T47D (cell line): Measurements from ENCODE around the gene WDR27.

Experiments
- DNase-seq, 2 experiments: peaks; one replicate each; pipeline versions ENCODE4 v3.0.0 to v3.0.0-alpha.2; 2011 to 2012; ENCODE audit warnings: low read depth in 1 of 2, low spot score in 1 of 2
- JUND ChIP-seq: IDR thresholded peaks from 2 replicates; pipeline ENCODE4 v1.6.1; 2012; ENCODE audit warnings: low read depth
- in situ Hi-C: cut with HindIII; loops from 2 replicates; pipeline ENCODE4 v1.10.0; 2016; ENCODE audit warnings: low sequenced_read_pairs, low pct_unique_long_range_greater_than_20kb

Gene WDR27

DNA sequence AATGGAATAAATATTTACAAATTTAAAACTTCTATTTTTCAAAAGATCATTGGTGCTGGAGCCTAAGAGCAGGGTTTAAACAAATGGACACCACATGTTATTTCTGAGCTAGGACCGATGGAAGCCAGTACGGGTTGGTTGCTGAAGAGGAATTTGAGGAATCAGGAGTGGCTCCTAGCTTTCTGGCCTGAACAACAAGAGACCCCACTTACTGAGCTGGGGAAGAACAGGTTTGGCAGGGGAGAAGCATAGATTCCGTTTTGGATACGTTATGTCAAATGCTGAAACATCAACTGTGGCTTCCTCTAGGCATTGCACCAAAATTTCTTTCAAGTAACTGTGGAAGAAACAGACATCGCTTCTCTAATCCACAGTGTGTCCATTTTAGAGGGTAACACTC is 6.7 kb downstream of the WDR27 start:
- no peak for TF ChIP-seq JUND
- in situ Hi-C loops = no loop called here
- DNase-seq = no peak

DNA sequence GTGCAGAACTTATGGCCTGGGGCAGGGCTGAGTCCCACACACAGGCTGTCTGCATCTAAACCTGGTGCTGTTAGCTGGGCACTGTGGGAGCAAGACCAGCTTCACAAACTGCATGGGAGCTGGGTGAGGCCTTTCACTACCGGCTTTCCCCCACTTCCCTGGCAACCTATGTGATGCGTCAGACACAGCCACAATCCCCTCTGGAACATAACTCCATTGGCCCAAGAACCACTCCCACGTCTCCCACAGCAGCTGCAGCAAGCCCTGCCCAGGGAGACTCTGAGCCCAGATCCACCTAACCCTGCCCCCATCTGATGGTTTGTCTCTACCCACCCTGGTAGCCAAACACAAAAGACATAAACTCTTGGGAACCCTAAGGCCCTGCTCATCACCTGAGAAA is 9.3 kb downstream of the WDR27 start:
- TF ChIP-seq JUND = no peak
- no peak for DNase-seq
- in situ Hi-C loops = no loop called here

DNA sequence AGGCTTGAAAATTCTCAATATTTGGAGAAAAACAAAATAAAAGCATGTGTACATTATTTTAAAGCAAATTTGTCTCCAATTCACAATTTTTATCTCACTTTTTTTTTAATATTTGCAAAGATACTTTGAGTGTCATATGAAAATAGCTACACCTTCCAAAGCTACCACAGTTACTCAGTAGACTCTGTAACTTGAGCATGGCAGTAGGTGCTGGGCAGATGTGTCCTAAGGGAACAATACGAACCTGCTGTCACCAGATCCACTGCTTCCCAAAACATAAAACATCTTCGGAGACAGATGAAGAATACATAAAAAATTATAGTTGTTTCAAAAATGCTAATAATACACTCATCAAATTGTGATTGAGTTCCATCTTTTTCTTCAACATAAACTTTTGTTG is 10.6 kb downstream of the WDR27 start:
- in situ Hi-C loops = no loop called here
- no peak for DNase-seq
- no peak for TF ChIP-seq JUND

DNA sequence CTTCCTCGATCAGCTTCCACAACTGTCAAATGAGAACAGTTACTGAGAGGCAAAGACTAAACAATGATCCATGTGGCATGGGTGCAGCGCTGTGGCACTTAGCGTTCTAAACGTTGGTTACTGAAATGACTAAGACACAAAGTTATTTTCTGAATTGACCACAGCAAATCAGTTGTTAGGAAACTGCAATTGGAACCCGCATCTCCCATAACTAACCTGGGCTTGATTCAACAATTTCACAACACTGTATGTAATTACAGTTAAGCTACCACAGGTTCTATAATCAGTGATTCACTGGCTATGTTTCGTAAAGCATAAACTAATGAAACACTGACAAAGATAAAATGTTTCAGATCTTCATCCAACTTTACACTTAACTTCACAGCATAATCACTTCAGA is 12.5 kb downstream of the WDR27 start:
- no peak for TF ChIP-seq JUND
- no peak for DNase-seq
- in situ Hi-C loops = no loop called here

DNA sequence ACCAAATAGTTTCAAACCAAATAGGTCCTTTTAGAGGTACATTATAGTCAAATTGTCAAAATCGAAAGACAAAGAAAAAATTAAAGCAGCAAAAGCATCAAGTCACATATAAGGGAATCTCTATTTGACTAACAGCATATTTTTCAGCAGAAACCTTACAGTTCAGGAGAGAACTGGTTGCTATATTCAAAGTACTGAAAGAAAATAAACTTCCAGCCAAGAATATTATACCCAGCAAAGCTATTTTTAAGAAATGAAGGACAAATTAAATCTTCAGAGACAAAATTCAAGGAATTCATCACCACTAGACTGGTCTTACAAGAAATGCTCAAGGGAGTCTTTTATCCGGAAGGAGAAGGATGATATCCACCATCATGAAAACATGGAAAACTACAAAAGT is 16.0 kb downstream of the WDR27 start:
- no peak for TF ChIP-seq JUND
- no peak for DNase-seq

DNA sequence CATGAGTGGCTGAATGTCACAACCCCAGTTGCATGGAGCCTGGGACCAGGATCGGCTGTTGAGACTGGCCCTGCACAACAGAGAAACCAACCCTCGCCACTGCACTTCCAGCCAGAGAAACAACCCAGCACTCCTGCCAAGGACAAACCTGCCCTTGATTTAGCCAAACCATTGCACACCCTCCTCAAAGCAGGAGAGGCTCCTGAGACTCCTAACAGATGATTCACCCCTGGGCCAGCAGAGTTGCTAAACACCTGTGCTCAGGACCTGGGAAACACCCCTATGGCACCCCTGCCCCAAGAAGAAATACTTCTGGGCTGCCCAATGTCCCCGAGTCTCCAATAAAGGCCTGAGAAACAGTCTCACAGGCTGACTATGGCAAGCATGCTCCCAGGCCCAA is 17.8 kb downstream of the WDR27 start:
- no peak for DNase-seq
- in situ Hi-C loops = no loop called here
- TF ChIP-seq JUND = no peak

More for the DNA sequence above, 16.0 kb downstream of the WDR27 start:
- in situ Hi-C loops = no loop called here

DNA sequence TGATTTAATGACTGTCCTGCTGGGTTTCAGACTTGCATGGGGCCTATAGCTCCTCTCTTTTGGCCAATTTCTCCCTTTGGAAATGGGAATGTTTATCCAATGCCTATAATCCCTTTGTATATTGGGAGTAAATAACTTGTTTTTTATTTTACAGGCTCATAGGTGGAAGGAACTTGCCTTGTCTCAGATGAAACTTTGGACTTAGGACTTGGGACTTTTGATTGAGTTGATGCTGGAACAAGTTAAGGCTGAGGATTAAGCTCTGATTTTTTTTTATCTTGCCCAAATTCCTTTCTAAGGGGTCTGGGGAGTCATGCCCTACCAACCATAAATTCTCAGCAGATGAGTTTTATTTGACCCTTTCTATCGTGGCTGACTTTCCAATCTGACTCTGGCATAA is 23.5 kb downstream of the WDR27 start:
- no peak for TF ChIP-seq JUND
- in situ Hi-C loops = no loop called here

DNA sequence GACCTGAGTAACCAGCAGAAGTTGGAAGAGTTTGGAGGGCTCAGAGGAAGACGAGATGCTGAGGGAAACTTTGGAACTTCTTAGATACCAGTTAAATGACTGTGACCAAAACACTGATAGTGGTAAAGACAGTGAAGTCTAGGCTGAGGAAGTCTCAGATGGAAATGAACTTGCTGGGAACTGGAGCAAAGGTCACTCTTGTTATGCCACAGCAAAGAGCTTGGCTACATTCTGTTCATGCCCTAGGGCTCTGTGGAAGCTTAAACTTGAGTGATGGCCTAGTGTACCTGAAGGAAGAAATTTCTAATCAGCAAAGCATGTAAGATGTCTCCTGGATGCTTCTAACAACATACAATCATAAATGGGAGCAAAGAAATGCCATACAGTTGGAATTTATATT is 24.7 kb downstream of the WDR27 start:
- TF ChIP-seq JUND = no peak
- in situ Hi-C loops = no loop called here
- DNase-seq = no peak

More for the DNA sequence above, 23.5 kb downstream of the WDR27 start:
- DNase-seq = no peak

DNA sequence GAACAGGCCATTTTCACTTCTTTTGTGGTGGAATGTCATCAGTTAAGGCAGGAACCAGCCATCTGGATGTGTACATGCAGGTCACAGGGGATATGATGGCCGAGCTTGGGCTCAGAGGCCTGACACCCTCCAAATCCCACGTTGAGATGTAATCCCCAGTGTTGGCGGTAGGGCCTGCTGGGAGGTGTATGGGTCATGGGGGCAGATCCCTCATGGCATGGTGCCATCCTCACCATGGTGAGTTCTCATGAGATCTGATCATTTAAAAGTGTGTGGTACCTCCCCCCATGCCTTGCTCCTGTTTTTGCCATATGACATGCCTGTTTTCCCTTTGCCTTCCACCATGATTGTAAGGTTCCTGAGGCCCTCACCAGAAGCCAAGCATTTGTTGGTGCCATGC is 26.8 kb downstream of the WDR27 start:
- in situ Hi-C loops = no loop called here
- DNase-seq = no peak
- no peak for TF ChIP-seq JUND

DNA sequence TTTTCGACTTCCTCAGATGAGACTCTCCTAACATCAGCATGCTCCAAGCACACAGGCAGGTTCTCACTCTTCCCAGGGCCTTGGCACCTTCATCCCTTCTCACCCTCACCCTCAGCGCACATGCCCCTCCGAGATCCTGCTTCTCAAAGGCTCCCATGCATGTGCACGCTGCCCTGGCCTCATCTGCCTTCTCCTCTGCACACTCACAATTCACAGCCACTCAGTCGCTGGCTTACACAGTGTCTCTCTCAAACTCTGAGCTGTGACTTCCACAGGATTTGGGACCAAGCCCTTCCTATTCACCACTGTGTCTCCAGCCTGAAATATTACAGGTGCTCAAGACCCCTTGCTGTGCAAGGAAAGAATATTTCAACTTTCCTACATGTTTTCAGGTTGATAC is 30.3 kb downstream of the WDR27 start:
- no peak for DNase-seq
- in situ Hi-C loops = no loop called here
- no peak for TF ChIP-seq JUND

DNA sequence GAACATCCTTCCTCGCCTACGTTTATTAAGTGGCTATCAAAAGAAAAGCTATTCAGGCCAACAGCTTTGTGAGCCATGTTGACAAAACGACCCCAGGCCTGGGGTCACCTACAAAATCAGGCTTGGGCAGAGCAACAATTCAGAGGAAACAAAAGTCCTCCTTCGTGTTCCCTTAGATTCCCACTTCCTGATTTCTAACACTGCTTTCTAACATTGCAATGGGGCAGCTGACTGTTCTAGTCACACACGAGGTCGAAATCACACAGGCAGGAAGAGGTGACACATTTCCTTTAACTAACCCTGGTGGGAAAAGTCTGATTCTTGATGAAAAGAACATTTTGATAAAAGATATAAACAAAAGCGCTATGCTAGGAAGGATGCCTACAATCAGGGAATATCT is 31.9 kb downstream of the WDR27 start:
- no peak for DNase-seq
- no peak for TF ChIP-seq JUND
- in situ Hi-C loops = no loop called here

DNA sequence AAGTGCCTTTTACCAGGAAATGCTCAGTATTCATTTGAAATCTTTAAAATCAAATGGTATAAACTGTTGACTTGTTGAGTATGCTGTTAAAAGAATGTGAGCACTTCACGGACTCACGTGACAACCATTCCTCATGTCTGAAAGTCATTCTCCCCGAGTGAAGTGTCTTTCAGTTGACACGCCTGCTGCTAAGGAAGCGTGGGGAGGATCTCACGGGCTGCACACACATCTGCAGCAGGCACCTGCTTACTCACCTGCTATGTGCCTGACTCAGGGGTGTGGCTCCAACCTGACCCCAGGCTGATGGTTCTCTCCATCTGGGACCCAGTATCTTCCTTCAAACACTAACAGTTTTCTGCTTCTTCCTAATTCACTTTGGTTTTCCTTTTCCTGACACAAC is 32.7 kb downstream of the WDR27 start:
- no peak for DNase-seq
- in situ Hi-C loops = no loop called here
- no peak for TF ChIP-seq JUND

DNA sequence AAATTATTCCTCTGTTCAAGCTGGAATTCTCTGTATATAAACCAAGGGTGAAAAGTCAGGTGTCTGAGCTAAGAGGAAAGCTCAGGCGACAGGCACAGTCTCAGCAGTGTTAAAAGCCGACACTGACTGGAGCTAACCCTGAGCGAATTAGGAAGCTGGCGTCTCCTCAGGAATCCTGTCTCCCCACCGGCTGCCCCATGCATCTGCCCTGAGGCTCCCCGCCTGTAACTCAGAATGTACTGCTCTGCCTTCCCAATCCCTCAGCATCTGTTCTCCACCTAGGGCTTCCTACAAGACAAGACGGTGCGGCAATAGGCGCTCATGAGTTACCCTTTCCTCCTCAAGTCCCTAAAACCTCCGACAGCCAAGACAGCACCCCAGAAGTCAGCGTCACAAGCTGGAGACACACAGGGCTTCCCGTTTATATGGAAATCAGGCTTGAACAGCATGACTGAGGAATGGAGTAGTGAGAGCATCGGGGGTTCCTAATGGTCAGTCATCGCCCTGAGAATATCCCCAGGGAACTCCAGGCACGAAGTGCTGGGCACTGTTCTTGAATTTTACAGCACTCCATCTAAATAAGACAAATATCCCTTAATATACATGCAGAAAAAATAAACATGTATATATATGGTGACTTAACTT is 33.5 kb downstream of the WDR27 start:
- no peak for DNase-seq
- TF ChIP-seq JUND = no peak
- in situ Hi-C loops = no loop called here

DNA sequence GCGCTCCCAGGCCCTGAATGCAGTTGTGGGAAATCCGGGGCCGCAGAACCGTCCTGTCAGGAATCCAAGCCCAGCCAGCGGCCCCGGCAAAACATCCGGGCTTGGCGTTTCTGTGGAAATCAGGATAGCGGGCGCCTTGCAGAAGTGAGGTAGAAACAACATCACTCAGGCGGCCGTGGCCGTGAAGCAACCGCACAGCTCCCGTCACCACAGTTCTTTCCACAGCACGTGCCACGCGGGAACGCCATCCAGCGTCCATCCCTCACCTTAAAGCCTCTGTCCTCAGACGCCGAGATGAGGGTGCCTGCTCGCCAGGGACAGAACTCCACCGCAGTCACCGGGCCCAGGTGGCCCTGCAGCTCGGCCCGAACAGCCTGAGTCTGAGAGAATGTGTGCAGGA is 34.1 kb downstream of the WDR27 start:
- TF ChIP-seq JUND = no peak
- in situ Hi-C loops = no loop called here
- DNase-seq = no peak
